HG03108 (cell line): ENCODE measurements around the gene GPC6.

Source experiments
- ATAC-seq: cut with Tn5 transposase; IDR thresholded peaks from one replicate; pipeline ENCODE4 v1.9.1; 2021; ENCODE audit warnings: moderate library complexity; ENCODE audit not compliant: unreplicated experiment

Gene GPC6

DNA sequence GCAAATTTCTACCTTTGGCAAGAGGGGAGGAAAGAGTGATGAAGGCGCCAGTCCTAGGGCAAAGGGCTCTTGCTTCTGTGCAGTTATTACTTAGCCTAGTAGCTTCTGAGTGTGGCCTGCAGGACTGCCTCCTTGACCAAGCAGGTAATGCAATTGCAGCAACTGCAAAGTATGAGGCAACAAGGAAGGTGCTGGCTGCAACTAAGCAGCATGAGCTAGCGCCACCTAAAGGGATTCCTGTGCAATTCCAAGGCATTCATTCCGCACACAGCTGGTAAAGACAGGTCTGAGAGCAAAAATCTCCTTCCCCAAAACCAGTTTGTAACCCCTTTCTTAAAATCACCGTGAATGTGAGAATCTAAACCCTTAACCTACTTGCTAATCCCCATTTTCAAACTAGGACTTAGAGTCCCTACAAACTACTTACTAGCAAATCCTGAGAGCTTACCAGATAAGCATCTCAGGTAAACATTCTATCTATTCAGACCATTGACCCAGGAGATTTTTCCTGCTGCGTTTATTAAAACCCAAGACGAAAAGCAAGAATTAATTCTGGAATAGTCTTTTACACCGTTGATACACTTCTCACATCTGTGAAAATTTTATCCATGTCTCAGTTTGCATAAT is 1190.0 kb downstream of the GPC6 start:
- no peak for ATAC-seq

DNA sequence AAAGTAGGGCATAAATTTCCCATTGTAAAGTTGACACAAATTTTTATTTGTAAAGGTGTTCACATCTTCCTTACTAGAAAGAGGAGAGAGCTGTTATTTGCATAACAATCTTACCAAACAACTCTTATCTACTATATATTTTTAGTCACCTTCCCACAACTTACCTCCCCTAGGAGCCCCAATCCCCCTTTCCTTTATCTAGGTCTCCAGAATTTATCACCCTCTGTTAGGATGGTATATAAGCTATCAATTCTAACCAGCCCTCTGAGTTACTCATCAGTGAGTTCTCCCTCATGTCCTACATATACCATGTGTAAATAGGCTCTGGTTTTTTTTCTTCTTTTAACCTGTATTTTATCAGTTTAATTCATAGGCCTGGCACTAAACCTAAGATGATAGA is 1190.7 kb downstream of the GPC6 start:
- ATAC-seq, result no peak

DNA sequence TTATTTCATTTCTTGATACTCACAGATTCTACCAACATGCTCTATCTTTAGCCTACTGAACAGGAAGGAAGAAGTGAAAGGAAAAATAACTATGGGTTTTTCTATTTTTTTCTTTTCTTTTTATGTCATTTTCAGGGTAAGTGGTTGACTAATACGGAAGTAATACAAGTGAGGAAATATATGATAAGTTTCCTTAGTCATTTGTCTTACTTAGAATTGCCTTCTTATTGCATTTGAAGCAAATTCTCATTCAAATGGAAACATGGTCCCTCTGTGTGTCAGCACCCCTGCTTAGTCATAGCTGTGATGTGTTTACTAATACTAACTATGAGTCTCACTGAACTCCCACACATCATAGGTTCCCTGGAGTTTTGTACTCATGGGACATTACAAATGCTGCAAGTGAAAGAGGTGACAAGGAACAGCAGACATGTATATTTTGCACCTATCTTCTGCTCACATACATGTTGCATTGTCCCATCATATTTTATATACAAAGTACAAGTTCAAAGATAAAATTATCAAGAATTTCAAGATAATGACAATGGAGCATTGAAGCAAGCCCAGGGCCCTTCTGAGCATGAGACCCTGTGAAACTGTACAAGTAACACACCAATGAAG is 1192.8 kb downstream of the GPC6 start:
- ATAC-seq, result no peak

DNA sequence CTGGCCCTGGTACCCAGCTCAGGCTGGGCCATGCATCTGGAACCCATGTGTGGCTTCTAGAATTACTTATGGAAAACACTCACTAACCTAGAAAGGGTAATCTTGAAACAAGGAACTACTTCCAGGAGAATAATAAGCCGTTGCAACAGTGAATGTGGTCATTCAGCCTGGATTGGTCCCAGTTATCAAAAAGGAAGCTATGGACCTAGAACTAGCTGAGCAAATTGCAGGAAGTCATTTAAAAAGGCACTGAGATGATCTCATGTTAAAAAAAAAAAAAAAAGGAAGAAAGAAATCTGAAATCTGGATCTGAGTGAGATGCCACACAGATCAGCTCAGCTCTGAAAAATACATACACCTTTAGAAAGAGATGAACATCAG is 1193.3 kb downstream of the GPC6 start:
- ATAC-seq, result no peak

DNA sequence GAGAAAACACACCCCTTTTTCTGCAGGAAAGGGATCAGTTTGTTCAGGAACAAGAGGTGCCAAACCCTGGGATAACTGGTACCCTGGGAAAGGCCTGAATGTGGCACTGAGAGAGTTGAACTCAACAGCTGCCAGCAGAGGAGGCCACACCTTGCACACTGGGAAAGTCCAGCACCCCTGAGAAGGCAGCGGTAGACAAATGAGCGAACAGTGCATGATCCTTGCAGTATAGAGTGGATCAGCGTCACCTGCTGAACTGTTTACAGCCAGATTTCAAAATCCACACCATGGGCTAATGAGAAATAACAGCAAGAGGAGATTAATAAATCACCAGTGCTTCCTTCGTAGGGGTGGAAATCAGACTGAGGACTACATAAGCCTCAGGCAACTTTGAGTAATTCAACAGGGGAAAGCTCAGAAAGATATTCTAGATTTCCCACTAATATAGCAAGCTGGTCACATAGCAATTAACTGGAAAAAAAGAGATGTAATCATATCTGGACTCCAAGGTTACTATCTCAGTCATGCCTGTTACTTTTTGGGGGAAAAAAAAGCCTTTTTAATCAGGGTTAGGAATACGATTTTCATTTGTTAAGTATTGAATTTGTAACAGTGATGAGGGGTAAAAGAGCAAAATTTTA is 1200.8 kb downstream of the GPC6 start:
- ATAC-seq, result no peak

DNA sequence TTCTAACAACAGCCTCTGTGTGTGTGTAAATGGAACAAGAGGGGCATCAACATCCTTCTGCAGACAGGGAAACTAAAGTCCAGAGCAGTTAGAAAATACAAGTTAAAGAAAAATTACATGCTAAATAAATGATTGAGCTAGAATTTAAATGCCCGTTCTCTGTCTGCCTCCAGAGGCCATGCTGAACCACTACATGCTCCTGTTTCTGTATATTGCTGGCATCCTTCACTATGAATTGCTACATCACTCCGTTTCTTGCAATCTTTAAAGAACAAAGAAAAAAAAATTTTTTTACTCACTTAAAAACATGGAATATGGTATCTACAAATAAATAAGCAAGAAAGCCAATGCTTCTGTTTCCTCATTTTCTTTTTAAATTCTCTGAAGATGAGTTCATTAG is 1205.0 kb downstream of the GPC6 start:
- no peak for ATAC-seq

DNA sequence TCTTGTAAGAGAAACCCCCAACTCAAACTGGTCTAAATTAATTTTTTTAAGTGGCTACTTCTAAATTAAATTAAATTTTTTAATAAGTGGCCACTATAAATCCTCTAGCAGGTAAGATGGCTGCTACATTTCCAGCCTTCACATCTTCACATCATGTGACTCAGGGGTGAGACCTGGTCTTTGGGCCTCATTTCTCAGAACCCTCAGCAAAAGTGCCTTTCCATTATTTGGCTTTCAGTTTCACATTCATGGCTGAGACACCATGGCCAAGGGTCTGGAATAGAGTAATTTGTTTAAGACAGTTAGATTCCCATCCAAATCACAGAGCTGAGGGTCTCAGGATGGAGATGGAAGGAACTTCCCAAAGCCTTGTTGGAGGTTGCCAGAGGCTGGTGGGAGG is 1205.4 kb downstream of the GPC6 start:
- ATAC-seq, result no peak

DNA sequence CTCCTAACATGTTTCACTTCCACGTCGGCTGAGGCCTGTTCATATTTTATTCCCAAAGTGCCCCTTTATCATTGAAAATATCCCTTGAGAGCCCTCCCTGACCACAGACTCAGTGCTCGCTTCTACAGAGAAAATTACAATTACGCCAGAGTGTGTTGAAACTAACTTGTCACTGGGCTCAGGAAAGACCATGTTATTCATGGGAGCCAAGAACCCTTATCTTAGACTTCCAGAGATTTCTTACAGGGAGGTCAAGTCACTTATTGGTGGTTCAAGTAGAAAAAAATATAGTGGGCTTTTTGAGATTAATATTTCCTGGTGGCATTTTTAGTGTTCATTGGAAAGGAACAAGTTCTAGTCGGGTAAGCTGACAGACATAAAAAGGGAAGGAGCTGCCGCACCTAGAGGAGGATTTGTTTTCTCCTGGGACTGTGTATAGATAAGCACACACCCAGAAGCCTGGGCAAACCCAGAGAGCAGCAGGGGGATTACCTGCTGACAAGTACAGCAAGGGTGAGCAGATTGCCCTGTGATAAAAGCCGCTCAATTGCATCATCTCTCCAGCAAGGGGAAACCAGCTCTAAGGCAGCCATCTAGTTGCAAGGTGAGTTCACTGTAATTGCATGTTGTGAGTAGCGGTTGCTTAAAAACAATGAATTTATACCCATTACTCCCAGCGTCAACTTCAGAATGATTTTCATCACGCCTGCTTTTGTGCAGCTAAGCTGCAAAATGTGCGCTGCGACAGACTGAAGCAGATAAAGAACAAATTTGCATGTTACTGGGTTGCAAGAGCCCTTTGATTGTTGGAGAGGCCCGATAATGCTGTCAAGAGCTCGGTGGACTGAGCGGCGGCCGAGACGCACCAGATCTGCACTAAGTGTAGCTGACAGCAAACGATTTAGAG is 1206.7 kb downstream of the GPC6 start:
- ATAC-seq, result peak; percentile 52

DNA sequence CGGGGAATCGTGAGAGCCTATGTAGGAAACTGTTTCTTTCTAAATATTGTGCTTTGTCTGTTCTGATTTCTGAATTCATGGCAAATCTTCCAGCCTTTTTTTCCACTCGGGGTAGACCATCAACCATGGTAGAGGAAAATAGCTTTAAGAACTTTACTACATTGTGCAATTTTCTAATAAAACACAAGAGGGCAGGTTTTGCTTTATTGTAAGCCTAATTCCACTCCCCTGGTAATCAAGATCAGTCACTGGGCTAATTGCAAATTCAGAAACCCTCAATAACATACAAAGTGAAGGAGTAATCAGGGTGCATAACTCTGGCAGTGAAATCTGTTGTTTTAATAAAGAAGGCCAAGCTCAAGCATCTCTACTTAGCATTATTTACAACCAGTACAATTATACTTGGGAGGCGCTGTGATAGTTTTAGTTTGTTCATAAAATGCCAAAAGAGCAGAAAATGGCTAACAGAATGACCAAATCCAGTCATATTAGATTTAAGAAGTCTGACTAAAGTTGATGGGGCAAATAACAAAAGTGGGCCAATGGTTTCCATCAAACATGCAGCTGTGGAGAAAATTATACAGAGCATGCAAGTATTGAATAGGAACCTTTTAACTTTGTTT is 1209.1 kb downstream of the GPC6 start:
- ATAC-seq, result no peak

DNA sequence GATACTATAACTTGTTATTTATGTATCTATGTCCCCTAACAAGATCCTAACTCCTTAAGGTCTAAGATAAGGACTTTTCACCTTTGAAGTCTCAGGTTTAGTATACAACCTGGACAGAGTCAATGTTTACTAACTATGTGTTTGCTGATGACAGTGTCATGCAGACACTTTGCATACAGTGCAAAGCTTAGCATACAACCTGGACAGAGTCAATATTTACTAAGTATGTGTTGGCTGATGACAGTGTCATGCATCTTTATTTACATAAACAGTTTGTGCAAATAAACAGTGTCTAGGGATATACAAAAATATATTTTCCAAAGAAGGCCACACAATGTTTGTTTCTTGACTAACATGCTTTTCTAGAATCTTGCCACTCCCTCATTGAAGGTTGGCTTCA is 1218.2 kb downstream of the GPC6 start:
- ATAC-seq, result no peak

DNA sequence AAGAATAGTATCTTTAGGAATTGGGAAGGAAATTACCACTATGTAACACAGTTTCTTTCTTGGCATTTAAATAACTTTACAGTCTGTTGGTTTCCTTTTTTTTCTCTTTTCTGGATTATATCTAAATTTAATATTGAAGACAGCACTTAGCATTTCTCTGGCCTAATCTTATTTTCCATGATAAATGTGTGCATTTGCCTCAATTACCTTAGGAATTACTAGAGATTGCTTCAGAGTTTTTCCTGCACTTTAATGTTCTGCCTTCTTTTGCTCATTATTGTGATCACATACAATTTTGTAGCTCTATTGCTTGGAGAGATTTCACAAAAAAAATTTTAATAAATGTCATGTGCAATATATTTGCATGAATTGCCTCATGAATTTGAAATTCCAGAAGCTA is 1227.7 kb downstream of the GPC6 start:
- ATAC-seq, result no peak

DNA sequence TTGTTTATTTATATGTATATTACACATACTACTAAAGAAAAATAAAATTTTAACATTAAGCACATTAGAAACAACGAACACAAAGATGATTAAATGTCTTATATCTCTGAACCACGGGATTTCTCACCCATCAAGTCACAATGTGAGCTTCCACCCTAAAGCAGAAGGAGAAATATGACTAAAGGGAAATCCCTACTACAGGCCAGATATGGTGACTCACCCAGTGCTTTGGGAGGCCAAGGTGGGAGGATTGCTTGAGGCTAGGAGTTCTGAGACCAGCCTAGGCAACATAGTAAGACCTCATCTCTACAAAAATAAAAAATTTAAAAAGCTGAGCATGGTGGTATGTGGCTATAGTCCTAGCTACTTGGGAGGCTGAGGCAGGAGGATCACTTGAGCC is 1228.3 kb downstream of the GPC6 start:
- ATAC-seq, result no peak

DNA sequence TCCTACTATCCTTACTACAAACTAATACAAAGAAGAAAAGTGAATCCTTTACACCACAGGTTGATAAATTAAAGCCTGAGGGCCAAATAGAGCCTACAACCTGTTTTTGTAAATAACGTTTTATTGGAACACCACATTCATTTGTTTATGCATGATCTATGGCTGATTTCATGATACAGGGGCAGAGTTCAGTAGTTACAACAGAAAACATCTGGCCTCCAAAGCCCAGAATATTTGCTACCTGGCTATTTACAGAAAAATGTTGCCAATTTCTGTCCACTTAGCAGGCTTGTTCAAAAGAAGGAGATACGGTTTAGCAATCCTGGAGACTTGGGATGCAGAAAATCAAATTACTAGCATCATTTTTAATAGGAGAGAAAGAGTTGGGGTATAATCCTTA is 1228.8 kb downstream of the GPC6 start:
- ATAC-seq, result no peak
